G401 (cell line): ENCODE measurements around the gene TLE5. TPM values are rescaled to one million over a fixed set of nuclear protein-coding genes. Genes with fewer than 3 reads are reported as not detected.
A peak's percentile ranks its signal among the peaks of the same experiment; 100 is the strongest.
"Not testable (repeated sequence)": the region's sequence is repeated elsewhere in the genome, so short reads cannot be mapped to it uniquely, and the experiment has no call there.

ENCODE experiments used
- DNase-seq: peaks from one replicate; pipeline ENCODE4 v3.0.0-alpha.2; 2015; ENCODE audit warnings: low spot score
- in situ Hi-C: cut with HindIII; loops from 2 replicates; pipeline ENCODE4 v1.10.0; 2016; ENCODE audit warnings: low sequenced_read_pairs, mixed read lengths
- total RNA-seq: library from RNA; depleted of rRNA; stranded (reverse); fragments of >200 nt; shearing (Covaris generic); gene quantifications from 2 replicates; pipeline ENCODE4 v1.2.3, GENCODE V29; 2014

TLE5 gene
- total RNA-seq, 1 experiment from 2014 or later, result 292 TPM

- in situ Hi-C loops, result no loop called here
- no peak for DNase-seq
Measured at GRCh38 chr19:3066482-3067049, 4.3 kb upstream of the TLE5 start.

GRCh38 chr19:3065675-3066357 lies 3.5 kb upstream of the TLE5 start:
- no peak for DNase-seq
- in situ Hi-C loops, result no loop called here

- in situ Hi-C loops, result no loop called here
- DNase-seq, result no peak
Measured at GRCh38 chr19:3064011-3064330, 1.7 kb upstream of the TLE5 start.

- no peak for DNase-seq
- in situ Hi-C loops, result no loop called here
Measured at GRCh38 chr19:3061182-3062161, 823 bp downstream of the TLE5 start.

GRCh38 chr19:3060857-3061181 lies 1.5 kb downstream of the TLE5 start:
- in situ Hi-C loops, result no loop called here
- DNase-seq, result no peak

GRCh38 chr19:3059653-3060052 lies 2.6 kb downstream of the TLE5 start:
- no peak for DNase-seq
- in situ Hi-C loops, result no loop called here

GRCh38 chr19:3058821-3059314 lies 3.4 kb downstream of the TLE5 start:
- no peak for DNase-seq
- in situ Hi-C loops, result no loop called here

GRCh38 chr19:3058009-3058820 lies 4.1 kb downstream of the TLE5 start:
- no peak for DNase-seq
- in situ Hi-C loops, result no loop called here

GRCh38 chr19:3057275-3057714 lies 5.0 kb downstream of the TLE5 start:
- in situ Hi-C loops, result no loop called here

GRCh38 chr19:3056417-3057088 lies 5.7 kb downstream of the TLE5 start:
- DNase-seq, result peak; percentile 37

More at GRCh38 chr19:3057275-3057714, 5.0 kb downstream of the TLE5 start:
- DNase-seq, result peak; percentile 98

GRCh38 chr19:3055741-3056416 lies 6.4 kb downstream of the TLE5 start:
- DNase-seq, result peak; percentile 90
- in situ Hi-C loops, result no loop called here

More at GRCh38 chr19:3056417-3057088, 5.7 kb downstream of the TLE5 start:
- in situ Hi-C loops, result no loop called here

GRCh38 chr19:3054972-3055740 lies 7.1 kb downstream of the TLE5 start:
- peak; percentile 38 for DNase-seq
- in situ Hi-C loops, result no loop called here

GRCh38 chr19:3054265-3054971 lies 7.9 kb downstream of the TLE5 start:
- in situ Hi-C loops, result no loop called here

GRCh38 chr19:3053780-3054179 lies 8.5 kb downstream of the TLE5 start:
- DNase-seq, result no peak
- in situ Hi-C loops, result no loop called here

More at GRCh38 chr19:3054265-3054971, 7.9 kb downstream of the TLE5 start:
- DNase-seq, result peak; percentile 50

- no peak for DNase-seq
- in situ Hi-C loops, result no loop called here
Measured at GRCh38 chr19:3053218-3053621, 9.1 kb downstream of the TLE5 start.

GRCh38 chr19:3050016-3050415 lies 12.3 kb downstream of the TLE5 start:
- DNase-seq, in situ Hi-C loops: not testable (repeated sequence)

- in situ Hi-C loops, result no loop called here
- no peak for DNase-seq
Measured at GRCh38 chr19:3049089-3049488, 13.2 kb downstream of the TLE5 start.
